GM12801 (cell line): ENCODE measurements around the gene TRIM63.

Experiments used
- TF ChIP-seq, protein P1 (sequence below): IDR thresholded peaks from one replicate; pipeline ENCODE4 v1.5.1; 2011; ENCODE audit warnings: control low read depth; ENCODE audit not compliant: insufficient read length; ENCODE audit errors: extremely low read depth

TRIM63 gene

DNA sequence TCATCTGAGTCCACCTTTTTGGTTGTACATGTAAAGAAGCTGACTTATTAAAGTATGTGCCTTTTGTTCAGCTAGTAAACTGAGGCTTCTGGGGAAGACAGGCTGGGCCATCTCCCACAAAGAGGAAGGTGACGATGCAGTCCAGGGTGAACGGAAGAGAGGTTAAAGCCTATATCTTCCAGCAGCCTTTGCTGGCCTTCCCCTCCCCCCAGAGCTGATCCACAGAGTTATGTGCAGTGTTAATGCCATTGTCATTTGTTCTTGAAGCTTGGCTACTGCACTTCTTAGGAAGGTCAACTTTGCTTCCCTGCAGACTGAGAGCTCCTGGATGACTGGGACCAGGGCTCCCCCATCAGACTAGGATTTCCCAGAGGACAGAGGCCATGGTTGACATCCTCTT lies 23.7 kb downstream of the TRIM63 start:
- TF ChIP-seq, protein P1, sequence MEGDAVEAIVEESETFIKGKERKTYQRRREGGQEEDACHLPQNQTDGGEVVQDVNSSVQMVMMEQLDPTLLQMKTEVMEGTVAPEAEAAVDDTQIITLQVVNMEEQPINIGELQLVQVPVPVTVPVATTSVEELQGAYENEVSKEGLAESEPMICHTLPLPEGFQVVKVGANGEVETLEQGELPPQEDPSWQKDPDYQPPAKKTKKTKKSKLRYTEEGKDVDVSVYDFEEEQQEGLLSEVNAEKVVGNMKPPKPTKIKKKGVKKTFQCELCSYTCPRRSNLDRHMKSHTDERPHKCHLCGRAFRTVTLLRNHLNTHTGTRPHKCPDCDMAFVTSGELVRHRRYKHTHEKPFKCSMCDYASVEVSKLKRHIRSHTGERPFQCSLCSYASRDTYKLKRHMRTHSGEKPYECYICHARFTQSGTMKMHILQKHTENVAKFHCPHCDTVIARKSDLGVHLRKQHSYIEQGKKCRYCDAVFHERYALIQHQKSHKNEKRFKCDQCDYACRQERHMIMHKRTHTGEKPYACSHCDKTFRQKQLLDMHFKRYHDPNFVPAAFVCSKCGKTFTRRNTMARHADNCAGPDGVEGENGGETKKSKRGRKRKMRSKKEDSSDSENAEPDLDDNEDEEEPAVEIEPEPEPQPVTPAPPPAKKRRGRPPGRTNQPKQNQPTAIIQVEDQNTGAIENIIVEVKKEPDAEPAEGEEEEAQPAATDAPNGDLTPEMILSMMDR = no peak

DNA sequence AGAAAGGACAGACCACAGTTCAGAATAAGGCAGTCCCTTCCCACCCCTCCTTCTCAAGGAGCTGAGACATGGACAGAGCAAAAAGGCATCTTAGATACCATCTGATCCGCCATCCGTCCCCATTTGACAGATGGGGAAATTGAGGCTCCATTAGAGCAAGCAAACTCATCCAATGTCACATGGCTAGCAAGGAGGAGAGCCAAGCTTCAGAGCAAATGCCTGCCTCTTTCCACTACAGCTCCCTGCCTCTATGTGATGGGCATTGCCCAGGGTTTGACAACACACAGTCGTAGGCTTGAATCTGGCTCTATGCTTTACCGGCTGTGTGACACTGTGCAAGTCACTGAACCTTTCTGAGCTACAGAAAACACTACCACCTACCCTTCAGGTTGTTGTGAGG lies 25.5 kb downstream of the TRIM63 start:
- TF ChIP-seq, protein P1 = no peak

DNA sequence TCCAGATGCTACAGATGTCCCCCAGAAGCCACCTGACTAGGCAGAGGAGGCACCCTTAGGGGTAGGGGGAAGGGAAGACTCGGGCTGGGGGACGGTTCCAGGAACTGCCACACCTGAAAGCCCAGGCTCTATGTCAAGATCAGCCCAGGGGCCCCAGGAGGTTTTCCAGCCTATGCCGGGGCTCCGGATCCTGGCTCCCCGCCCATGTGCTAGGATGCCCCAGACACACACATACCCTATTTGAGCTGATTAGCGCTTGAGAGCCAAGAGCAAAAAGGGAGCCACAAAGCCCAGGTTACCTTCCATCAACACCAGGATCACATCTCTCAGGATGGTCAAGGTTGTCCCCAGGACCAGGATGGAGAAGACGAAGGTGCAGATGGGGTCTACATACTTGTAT lies 26.0 kb downstream of the TRIM63 start:
- TF ChIP-seq, protein P1 = no peak

DNA sequence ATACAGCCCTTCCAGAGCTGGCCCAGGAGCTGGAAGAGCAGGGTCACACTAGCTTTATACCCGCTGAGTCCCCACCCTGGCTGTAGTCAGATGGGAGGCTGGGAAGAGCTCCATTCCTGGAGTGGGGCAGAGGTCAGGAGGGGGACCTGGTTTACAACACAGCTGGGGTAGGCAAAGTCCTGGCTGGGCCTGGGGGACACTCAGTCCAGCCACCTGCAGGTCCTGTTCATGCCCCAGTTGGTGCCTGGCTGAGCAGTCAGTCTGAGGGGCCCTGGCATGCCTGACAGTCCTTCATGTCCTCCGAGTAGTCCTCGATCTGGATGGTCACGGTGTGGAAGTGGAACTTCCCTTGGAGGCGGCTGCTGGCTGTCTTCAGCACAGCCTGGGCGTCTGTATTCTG lies 28.5 kb downstream of the TRIM63 start:
- TF ChIP-seq, protein P1 = no peak

DNA sequence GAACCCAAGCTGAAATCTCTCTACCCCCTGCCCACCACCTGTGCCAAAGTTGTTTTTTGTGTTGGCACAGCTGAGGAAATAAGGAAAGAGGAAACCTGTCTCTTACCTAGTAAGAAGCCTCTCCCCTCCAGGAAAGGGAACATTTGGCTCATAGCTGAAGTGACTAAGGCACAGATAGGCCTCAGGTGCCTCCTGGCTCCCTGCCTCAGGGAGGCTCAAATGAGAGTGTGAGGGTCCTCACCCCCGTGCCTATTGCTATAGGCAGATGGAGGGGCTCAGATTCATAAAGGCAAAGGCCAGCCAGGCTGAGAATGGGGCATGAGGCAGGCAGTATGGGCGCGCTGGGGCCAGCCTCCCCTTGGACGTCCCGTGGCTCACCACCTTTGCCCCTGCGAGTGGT lies 29.0 kb downstream of the TRIM63 start:
- TF ChIP-seq, protein P1 = no peak

DNA sequence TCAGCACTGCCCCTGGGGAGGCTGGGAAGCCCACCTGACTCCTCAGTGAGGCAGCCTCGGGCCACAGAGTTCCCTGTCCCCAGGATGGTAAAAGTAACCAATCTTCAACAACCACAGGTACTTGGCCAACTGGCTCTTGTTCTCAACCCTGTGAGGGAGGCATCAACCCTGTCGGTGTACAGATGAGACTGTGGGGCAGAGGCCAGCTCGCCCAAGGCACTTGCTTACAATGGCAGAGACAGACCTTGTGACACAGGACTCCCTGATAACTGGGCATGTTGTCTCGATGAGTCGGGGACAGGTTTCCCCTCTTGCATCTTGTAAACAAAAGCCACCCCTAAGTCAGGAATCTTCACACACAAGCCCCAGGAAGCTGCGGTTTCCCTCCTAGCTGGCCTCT lies 29.5 kb downstream of the TRIM63 start:
- TF ChIP-seq, protein P1 = no peak

DNA sequence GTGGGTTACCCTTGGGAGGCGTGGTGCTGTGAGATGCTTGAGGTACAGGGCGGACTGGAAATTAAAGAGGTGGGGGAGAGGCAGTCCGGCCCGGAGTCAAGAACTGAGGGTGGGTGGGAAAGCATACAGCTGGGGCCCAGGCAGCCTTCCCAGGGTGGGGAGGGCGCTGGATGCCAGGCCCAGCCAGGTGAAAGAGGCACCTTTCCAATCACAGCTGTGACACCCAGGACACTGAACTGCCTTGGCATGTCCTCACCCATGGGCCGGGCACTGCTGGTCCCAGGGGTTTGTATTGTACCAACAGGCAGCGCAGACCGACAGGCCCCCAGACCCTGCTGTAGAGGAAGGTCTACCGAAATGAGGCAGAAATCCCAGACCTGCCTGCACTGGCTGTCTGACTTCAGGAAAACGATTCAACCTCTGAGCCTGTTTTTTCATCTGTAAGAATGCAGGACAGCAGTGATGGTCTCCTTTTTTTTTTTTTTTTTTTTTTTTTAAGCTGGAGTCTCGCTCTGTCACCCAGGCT lies 30.6 kb downstream of the TRIM63 start:
- TF ChIP-seq, protein P1 = no peak
